ENCODE results near the gene GAB2. TPM values are rescaled to one million over a fixed set of nuclear protein-coding genes. Genes with fewer than 3 reads are reported as not detected.

The GAB2 gene
- total RNA-seq, 1 donor from 2014 or later, result 6.6 TPM

GRCh38 chr11:78403781-78404180 lies 13.8 kb downstream of the GAB2 start:
- DNase-seq (ENCODE audit: low read depth) (no peak), FAIRE-seq (no peak)
- TF ChIP-seq, protein P1, sequence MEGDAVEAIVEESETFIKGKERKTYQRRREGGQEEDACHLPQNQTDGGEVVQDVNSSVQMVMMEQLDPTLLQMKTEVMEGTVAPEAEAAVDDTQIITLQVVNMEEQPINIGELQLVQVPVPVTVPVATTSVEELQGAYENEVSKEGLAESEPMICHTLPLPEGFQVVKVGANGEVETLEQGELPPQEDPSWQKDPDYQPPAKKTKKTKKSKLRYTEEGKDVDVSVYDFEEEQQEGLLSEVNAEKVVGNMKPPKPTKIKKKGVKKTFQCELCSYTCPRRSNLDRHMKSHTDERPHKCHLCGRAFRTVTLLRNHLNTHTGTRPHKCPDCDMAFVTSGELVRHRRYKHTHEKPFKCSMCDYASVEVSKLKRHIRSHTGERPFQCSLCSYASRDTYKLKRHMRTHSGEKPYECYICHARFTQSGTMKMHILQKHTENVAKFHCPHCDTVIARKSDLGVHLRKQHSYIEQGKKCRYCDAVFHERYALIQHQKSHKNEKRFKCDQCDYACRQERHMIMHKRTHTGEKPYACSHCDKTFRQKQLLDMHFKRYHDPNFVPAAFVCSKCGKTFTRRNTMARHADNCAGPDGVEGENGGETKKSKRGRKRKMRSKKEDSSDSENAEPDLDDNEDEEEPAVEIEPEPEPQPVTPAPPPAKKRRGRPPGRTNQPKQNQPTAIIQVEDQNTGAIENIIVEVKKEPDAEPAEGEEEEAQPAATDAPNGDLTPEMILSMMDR (IDR thresholded peaks at IDR 0.05; ENCODE audit: insufficient read depth, low read length, severe bottlenecking), result no peak
- Histone ChIP-seq H3K36me3 (ENCODE audit: control insufficient read depth, insufficient read depth, low read length) (no peaks in the 10 kb centered on the region), H3K27me3 (ENCODE audit: control insufficient read depth, insufficient read depth, low read length) (no peaks in the 10 kb centered on the region), H3K4me3 (ENCODE audit: low read depth, low read length) (no peak overlapping the region)

GRCh38 chr11:78402847-78403246 lies 14.8 kb downstream of the GAB2 start:
- no peak for FAIRE-seq
- H3K36me3 ChIP-seq (ENCODE audit: control insufficient read depth, insufficient read depth, low read length), result no peaks in the 10 kb centered on the region
- H3K4me3 ChIP-seq (ENCODE audit: low read depth, low read length), result no peak overlapping the region
- TF ChIP-seq, protein P1 (IDR thresholded peaks at IDR 0.05; ENCODE audit: insufficient read depth, low read length, severe bottlenecking), result no peak
- H3K27me3 ChIP-seq (ENCODE audit: control insufficient read depth, insufficient read depth, low read length), result no peaks in the 10 kb centered on the region
- no peak for DNase-seq (ENCODE audit: low read depth)

- DNase-seq (ENCODE audit: low read depth), result no peak
- no peak overlapping the region for H3K4me3 ChIP-seq (ENCODE audit: low read depth, low read length)
- TF ChIP-seq, protein P1 (IDR thresholded peaks at IDR 0.05; ENCODE audit: insufficient read depth, low read length, severe bottlenecking), result no peak
- no peaks in the 10 kb centered on the region for H3K27me3 ChIP-seq (ENCODE audit: control insufficient read depth, insufficient read depth, low read length)
- FAIRE-seq, result no peak
- H3K36me3 ChIP-seq (ENCODE audit: control insufficient read depth, insufficient read depth, low read length), result no peaks in the 10 kb centered on the region
Observed at GRCh38 chr11:78400702-78401101, 16.9 kb downstream of the GAB2 start.

DNA sequence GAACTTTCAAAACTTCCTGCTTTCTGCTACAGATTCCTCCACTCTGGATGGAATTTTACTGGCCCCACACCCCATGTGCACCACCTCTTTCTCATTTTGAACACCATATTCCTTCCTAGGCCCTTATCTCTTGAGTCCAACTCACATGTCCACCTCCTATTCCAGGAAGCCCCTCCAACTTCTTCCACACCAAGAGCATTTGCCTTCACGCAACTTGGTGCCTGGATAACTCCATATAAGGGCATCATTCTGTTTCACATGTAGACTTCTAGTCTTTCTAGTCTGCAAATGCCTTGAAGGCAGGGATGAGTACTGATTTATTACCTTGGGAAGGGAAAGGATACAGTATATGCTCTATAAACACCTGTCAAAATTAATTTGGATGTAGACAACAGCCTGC lies 17.5 kb downstream of the GAB2 start:
- FAIRE-seq (no peak), DNase-seq (ENCODE audit: low read depth) (no peak)
- Histone ChIP-seq H3K4me3 (ENCODE audit: low read depth, low read length) (no peak overlapping the region), H3K36me3 (ENCODE audit: control insufficient read depth, insufficient read depth, low read length) (no peaks in the 10 kb centered on the region), H3K27me3 (ENCODE audit: control insufficient read depth, insufficient read depth, low read length) (no peaks in the 10 kb centered on the region)
- TF ChIP-seq, protein P1 (IDR thresholded peaks at IDR 0.05; ENCODE audit: insufficient read depth, low read length, severe bottlenecking), result no peak

DNA sequence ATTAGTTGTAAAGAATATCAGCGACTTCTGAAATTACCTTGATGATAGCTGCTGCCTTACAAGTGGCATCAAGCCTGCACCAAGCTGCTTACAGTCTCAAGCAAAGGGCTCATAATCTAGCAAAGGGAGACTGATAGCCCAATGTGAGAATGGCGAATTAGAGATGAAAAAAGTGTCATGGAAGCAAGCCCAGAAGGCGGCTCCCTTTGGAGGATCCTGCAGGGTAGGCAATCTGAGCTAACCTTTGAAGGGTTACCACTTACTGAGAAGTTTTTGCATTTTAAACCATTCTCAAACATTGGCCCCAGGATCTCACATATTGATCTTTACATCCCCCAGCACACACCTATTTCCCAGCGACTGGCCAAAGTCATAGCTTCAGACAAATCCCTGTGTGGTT lies 18.5 kb downstream of the GAB2 start:
- no peak for FAIRE-seq
- Histone ChIP-seq H3K36me3 (ENCODE audit: control insufficient read depth, insufficient read depth, low read length) (no peaks in the 10 kb centered on the region), H3K4me3 (ENCODE audit: low read depth, low read length) (no peak overlapping the region), H3K27me3 (ENCODE audit: control insufficient read depth, insufficient read depth, low read length) (no peaks in the 10 kb centered on the region)
- DNase-seq (ENCODE audit: low read depth), result no peak
- TF ChIP-seq, protein P1 (IDR thresholded peaks at IDR 0.05; ENCODE audit: insufficient read depth, low read length, severe bottlenecking), result no peak

DNA sequence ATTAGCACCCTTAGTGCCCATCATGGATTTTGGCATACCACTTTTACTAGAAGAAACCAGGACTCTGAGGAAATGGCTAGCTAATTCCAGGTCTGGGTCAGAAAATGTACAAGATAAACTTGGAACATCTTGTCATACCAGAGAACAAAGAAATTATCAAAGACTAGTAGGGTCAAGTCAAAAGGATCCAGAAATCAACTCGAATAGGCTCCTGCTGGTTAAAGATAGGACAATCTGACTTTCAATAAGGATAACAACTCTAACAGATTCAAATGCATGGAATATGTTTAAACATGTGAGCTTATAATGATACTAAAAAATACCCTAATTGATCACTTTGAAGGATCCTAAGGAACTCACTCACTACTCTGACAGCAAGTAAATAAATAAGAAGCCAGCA lies 18.9 kb downstream of the GAB2 start:
- DNase-seq (ENCODE audit: low read depth), result no peak
- Histone ChIP-seq H3K4me3 (ENCODE audit: low read depth, low read length) (no peak overlapping the region), H3K36me3 (ENCODE audit: control insufficient read depth, insufficient read depth, low read length) (no peaks in the 10 kb centered on the region), H3K27me3 (ENCODE audit: control insufficient read depth, insufficient read depth, low read length) (no peaks in the 10 kb centered on the region)
- no peak for FAIRE-seq
- TF ChIP-seq, protein P1 (IDR thresholded peaks at IDR 0.05; ENCODE audit: insufficient read depth, low read length, severe bottlenecking), result no peak
